Endodermal cell (in vitro differentiated cells): ENCODE data around the gene TACC2. TPM values are rescaled to one million over a fixed set of nuclear protein-coding genes. Genes with fewer than 3 reads are reported as not detected.

Experiments used
- DNase-seq: peaks from one replicate; pipeline ENCODE4 v3.0.0-alpha.2; 2017
- H3K27ac ChIP-seq: 2 replicates; pipeline ENCODE4 v1.5.1; 2013; ENCODE audit warnings: mild to moderate bottlenecking, low read depth, low read length, moderate library complexity
- H3K27me3 ChIP-seq: 2 replicates; pipeline ENCODE4 v1.6.1; 2013; ENCODE audit warnings: mild to moderate bottlenecking, low read length, moderate library complexity; ENCODE audit not compliant: insufficient read depth, control insufficient read depth, poor library complexity, severe bottlenecking
- H3K36me3 ChIP-seq: 2 replicates; pipeline ENCODE4 v1.7.0; 2013; ENCODE audit warnings: mild to moderate bottlenecking, low read length, moderate library complexity; ENCODE audit not compliant: control insufficient read depth, insufficient read depth
- H3K4me1 ChIP-seq: one replicate; pipeline ENCODE4 v1.7.0; 2013; ENCODE audit warnings: low read length; ENCODE audit not compliant: control insufficient read depth, insufficient read depth
- H3K4me3 ChIP-seq: 2 replicates; pipeline ENCODE4 v1.5.1; 2013; ENCODE audit warnings: mild to moderate bottlenecking, low read length, moderate library complexity
- H3K9ac ChIP-seq: 2 replicates; pipeline ENCODE4 v1.6.1; 2013; ENCODE audit warnings: mild to moderate bottlenecking, low read length, moderate library complexity; ENCODE audit not compliant: poor library complexity, severe bottlenecking; ENCODE audit errors: extremely low read depth
- H3K9me3 ChIP-seq: 2 replicates; pipeline ENCODE4 v1.6.1; 2013; ENCODE audit warnings: mild to moderate bottlenecking, low read length, moderate library complexity; ENCODE audit not compliant: control insufficient read depth
- H3K27ac Mint-ChIP-seq: 2 replicates; pipeline ENCODE4 v1.8.0; 2020; ENCODE audit warnings: mixed read lengths
- H3K27me3 Mint-ChIP-seq: 2 replicates; pipeline ENCODE4 v1.8.0; 2021; ENCODE audit warnings: mild to moderate bottlenecking, mixed read lengths; ENCODE audit not compliant: insufficient read depth
- H3K36me3 Mint-ChIP-seq: 2 replicates; pipeline ENCODE4 v1.8.0; 2020; ENCODE audit warnings: low read depth, mixed read lengths
- H3K4me1 Mint-ChIP-seq: 2 replicates; pipeline ENCODE4 v1.8.0; 2020; ENCODE audit warnings: mixed read lengths
- H3K4me3 Mint-ChIP-seq: 2 replicates; pipeline ENCODE4 v1.8.0; 2020; ENCODE audit warnings: mild to moderate bottlenecking, moderate library complexity, mixed read lengths
- H3K9me3 Mint-ChIP-seq: 2 replicates; pipeline ENCODE4 v1.8.0; 2020; ENCODE audit warnings: mild to moderate bottlenecking, mixed read lengths
- CTCF ChIP-seq: fragments of 200-600 bp; sonication (generic); conservative IDR thresholded peaks from 2 replicates; pipeline ENCODE4 v1.5.0; 2021; ENCODE audit warnings: antibody characterized with exemption, mild to moderate bottlenecking
- WGBS, 2 experiments: methylation state at CpG; one replicate each; pipeline versions ENCODE4 v1.1.5 to v1.1.7; 2013; ENCODE audit warnings: missing lambda C conversion rate in 2 of 2, mixed read lengths in 1 of 2; ENCODE audit not compliant: insufficient coverage in 1 of 2, insufficient read length in 1 of 2; 5-methylcytosine and 5-hydroxymethylcytosine counted together
- total RNA-seq, 2 donors: library from RNA; stranded (reverse); fragmentation: NEBNext Ultra II Directional in 1 of 2; extraction: Animal tissue kit (Norgen Biotek cat#: 25700) in 1 of 2; gene quantifications; 2 replicates in 1 of 2; 3 replicates in 1 of 2; pipeline ENCODE4 v1.2.1, GENCODE V29; 2021

Gene TACC2
- total RNA-seq, 2 donors from 2014 or later = 24.5 to 34.1 TPM

GRCh38 chr10:122173766-122174435 is 184.9 kb downstream of the TACC2 start:
- no peak overlapping the region for H3K27ac Mint-ChIP-seq
- H3K4me1 ChIP-seq = peaks cover 15% of the 10 kb centered on the region
- no peaks in the 10 kb centered on the region for H3K27me3 ChIP-seq
- H3K4me3 Mint-ChIP-seq = no peak overlapping the region
- H3K9me3 Mint-ChIP-seq = no peaks in the 10 kb centered on the region
- H3K36me3 Mint-ChIP-seq = peaks cover 4% of the 10 kb centered on the region
- H3K27ac ChIP-seq = no peak overlapping the region
- 90 to 91% methylated on average over 7 to 8 of the region's 8 CpGs for WGBS, 2 experiments
- no peak overlapping the region for H3K4me3 ChIP-seq
- no peaks in the 10 kb centered on the region for H3K27me3 Mint-ChIP-seq
- no peaks in the 10 kb centered on the region for H3K9me3 ChIP-seq
- no peak overlapping the region for H3K9ac ChIP-seq
- no peak for TF ChIP-seq CTCF
- H3K4me1 Mint-ChIP-seq = peaks cover 43% of the 10 kb centered on the region
- DNase-seq = no peak
- no peaks in the 10 kb centered on the region for H3K36me3 ChIP-seq

- no peaks in the 10 kb centered on the region for H3K9me3 ChIP-seq
- Mint-ChIP-seq H3K9me3 (no peaks in the 10 kb centered on the region), H3K4me3 (no peak overlapping the region), H3K36me3 (no peaks in the 10 kb centered on the region), H3K27me3 (no peaks in the 10 kb centered on the region), H3K4me1 (peaks cover 44% of the 10 kb centered on the region), H3K27ac (no peak overlapping the region)
- no peaks in the 10 kb centered on the region for H3K27me3 ChIP-seq
- H3K27ac ChIP-seq = no peak overlapping the region
- WGBS, 2 experiments = 79 to 100% methylated on average over 1 to 4 of the region's 4 CpGs
- no peak overlapping the region for H3K4me3 ChIP-seq
- no peaks in the 10 kb centered on the region for H3K36me3 ChIP-seq
- no peak for TF ChIP-seq CTCF
- DNase-seq = no peak
- peaks cover 10% of the 10 kb centered on the region for H3K4me1 ChIP-seq
- H3K9ac ChIP-seq = no peak overlapping the region
These were observed 187.6 kb downstream of the TACC2 start for GRCh38 chr10:122176232-122177213.

DNA sequence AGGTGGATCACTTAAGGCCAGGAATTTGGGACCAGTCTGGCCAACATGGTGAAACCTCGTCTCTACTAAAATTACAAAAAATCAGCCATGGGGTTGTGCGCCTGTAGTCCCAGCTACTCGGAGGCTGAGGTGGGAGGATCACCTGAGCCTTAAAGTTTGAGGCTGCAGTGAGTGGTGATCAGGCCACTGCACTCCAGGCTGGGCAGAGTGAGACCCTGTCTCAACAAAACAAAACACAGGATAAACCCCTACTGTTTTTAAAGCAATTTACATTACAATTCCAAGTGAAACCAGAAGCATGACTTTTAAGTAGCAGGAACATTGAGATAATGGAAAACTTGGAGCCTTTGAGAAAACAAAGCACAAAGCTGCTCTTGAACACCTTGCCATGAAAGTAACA is 189.7 kb downstream of the TACC2 start:
- no peaks in the 10 kb centered on the region for H3K27me3 ChIP-seq
- Mint-ChIP-seq H3K4me3 (no peak overlapping the region), H3K27me3 (no peaks in the 10 kb centered on the region), H3K27ac (peak overlapping the region; percentile 74), H3K4me1 (peaks cover 54% of the 10 kb centered on the region), H3K36me3 (no peaks in the 10 kb centered on the region), H3K9me3 (no peaks in the 10 kb centered on the region)
- WGBS, 2 experiments = 90 to 94% methylated on average over 3 of the region's 3 CpGs
- TF ChIP-seq CTCF = no peak
- no peaks in the 10 kb centered on the region for H3K9me3 ChIP-seq
- H3K4me1 ChIP-seq = peaks cover 17% of the 10 kb centered on the region
- DNase-seq = no peak
- no peaks in the 10 kb centered on the region for H3K36me3 ChIP-seq
- H3K4me3 ChIP-seq = no peak overlapping the region
- no peak overlapping the region for H3K9ac ChIP-seq
- H3K27ac ChIP-seq = no peak overlapping the region
